ENCODE measurements around the gene SERPINB12.
A peak's percentile ranks its signal among the peaks of the same experiment; 100 is the strongest.

SERPINB12 gene

GRCh38 chr18:63514888-63515678 lies 27.1 kb upstream of the SERPINB12 start:
- H3K27ac ChIP-seq (ENCODE audit: low read length, poor library complexity, severe bottlenecking): no peak overlapping the region
- H3K18ac ChIP-seq (ENCODE audit: low read depth in 1 of 2, low read length in 2 of 2): no peak overlapping the region
- H3K9ac ChIP-seq (ENCODE audit: low read length): no peak overlapping the region
- no peak overlapping the region for H4K8ac ChIP-seq (ENCODE audit: low read length)
- no peak overlapping the region for H2BK15ac ChIP-seq (ENCODE audit: low read depth, poor library complexity, severe bottlenecking)
- no peak overlapping the region for H3K14ac ChIP-seq (ENCODE audit: low read length in 2 of 2)
- peaks cover 1% of the 10 kb centered on the region for H3K4me1 ChIP-seq (ENCODE audit: control insufficient read depth, insufficient read depth, low read depth, low read length)
- H3K79me1 ChIP-seq (replicated peaks; ENCODE audit: low read length, poor library complexity, severe bottlenecking): no peaks in the 10 kb centered on the region
- no peak overlapping the region for H2BK12ac ChIP-seq (ENCODE audit: low read length in 2 of 2)
- H3K4ac ChIP-seq (ENCODE audit: low read depth in 1 of 2, low read length in 2 of 2): no peak overlapping the region
- H4K91ac ChIP-seq (ENCODE audit: low read length): no peak overlapping the region
- no peak overlapping the region for H3K4me2 ChIP-seq (ENCODE audit: low read length, poor library complexity, severe bottlenecking)
- H3K36me3 ChIP-seq (ENCODE audit: control insufficient read depth in 1 of 2, insufficient read depth in 2 of 2, low read depth in 1 of 2, low read length in 2 of 2): no peaks in the 10 kb centered on the region
- 70% methylated on average over 8 of the region's 9 CpGs for WGBS
- H3K4me3 ChIP-seq (ENCODE audit: insufficient read depth in 1 of 2, low read depth in 1 of 2, low read length in 2 of 2): no peak overlapping the region
- peaks cover 10 to 12% of the 10 kb centered on the region in 2 experiments for H3K27me3 ChIP-seq (ENCODE audit: control insufficient read depth in 1 of 2, insufficient read depth in 1 of 2, low read length in 2 of 2)
- H2AK5ac ChIP-seq (ENCODE audit: low read length, severe bottlenecking): no peak overlapping the region
- DNase-seq: no peak
- no peak overlapping the region for H2BK5ac ChIP-seq (ENCODE audit: low read depth, low read length, poor library complexity, severe bottlenecking)
- H2BK120ac ChIP-seq (ENCODE audit: low read depth, low read length): no peak overlapping the region
- no peak overlapping the region for H2AFZ ChIP-seq (ENCODE audit: low read depth, low read length)
- no peaks in the 10 kb centered on the region for H3K9me3 ChIP-seq (ENCODE audit: control insufficient read depth, low read length)
- no peak overlapping the region for H3K23ac ChIP-seq (ENCODE audit: low read length in 2 of 2)

- no peak overlapping the region for H2BK120ac ChIP-seq (ENCODE audit: low read depth, low read length)
- DNase-seq: no peak
Measured at GRCh38 chr18:63515801-63516200, 26.4 kb upstream of the SERPINB12 start.

GRCh38 chr18:63518178-63519012 lies 23.8 kb upstream of the SERPINB12 start:
- H3K9ac ChIP-seq (ENCODE audit: low read length): no peak overlapping the region
- no peak overlapping the region for H2BK15ac ChIP-seq (ENCODE audit: low read depth, poor library complexity, severe bottlenecking)
- 40% methylated on average over 12 of the region's 16 CpGs for WGBS
- no peak overlapping the region for H2AFZ ChIP-seq (ENCODE audit: low read depth, low read length)
- no peak overlapping the region for H4K91ac ChIP-seq (ENCODE audit: low read length)
- H3K27ac ChIP-seq (ENCODE audit: low read length, poor library complexity, severe bottlenecking): no peak overlapping the region
- peaks cover 7 to 11% of the 10 kb centered on the region in 2 experiments for H3K27me3 ChIP-seq (ENCODE audit: control insufficient read depth in 1 of 2, insufficient read depth in 1 of 2, low read length in 2 of 2)
- no peak overlapping the region for H2BK120ac ChIP-seq (ENCODE audit: low read depth, low read length)
- H3K18ac ChIP-seq (ENCODE audit: low read depth in 1 of 2, low read length in 2 of 2): no peak overlapping the region
- no peaks in the 10 kb centered on the region for H3K79me1 ChIP-seq (replicated peaks; ENCODE audit: low read length, poor library complexity, severe bottlenecking)
- no peak overlapping the region for H2AK5ac ChIP-seq (ENCODE audit: low read length, severe bottlenecking)
- H3K4ac ChIP-seq (ENCODE audit: low read depth in 1 of 2, low read length in 2 of 2): no peak overlapping the region
- peak; percentile 77 for DNase-seq
- H3K4me2 ChIP-seq (ENCODE audit: low read length, poor library complexity, severe bottlenecking): no peak overlapping the region
- no peaks in the 10 kb centered on the region for H3K9me3 ChIP-seq (ENCODE audit: control insufficient read depth, low read length)
- no peak overlapping the region for H3K23ac ChIP-seq (ENCODE audit: low read length in 2 of 2)
- H2BK5ac ChIP-seq (ENCODE audit: low read depth, low read length, poor library complexity, severe bottlenecking): no peak overlapping the region
- no peak overlapping the region for H2BK12ac ChIP-seq (ENCODE audit: low read length in 2 of 2)
- no peaks in the 10 kb centered on the region for H3K36me3 ChIP-seq (ENCODE audit: control insufficient read depth in 1 of 2, insufficient read depth in 2 of 2, low read depth in 1 of 2, low read length in 2 of 2)
- no peak overlapping the region for H4K8ac ChIP-seq (ENCODE audit: low read length)
- H3K14ac ChIP-seq (ENCODE audit: low read length in 2 of 2): no peak overlapping the region
- no peak overlapping the region for H3K4me3 ChIP-seq (ENCODE audit: insufficient read depth in 1 of 2, low read depth in 1 of 2, low read length in 2 of 2)
- no peaks in the 10 kb centered on the region for H3K4me1 ChIP-seq (ENCODE audit: control insufficient read depth, insufficient read depth, low read depth, low read length)

More at GRCh38 chr18:63515801-63516200, 26.4 kb upstream of the SERPINB12 start:
- Histone ChIP-seq H3K4me2 (ENCODE audit: low read length, poor library complexity, severe bottlenecking) (no peak overlapping the region), H3K27ac (ENCODE audit: low read length, poor library complexity, severe bottlenecking) (no peak overlapping the region), H3K4me1 (ENCODE audit: control insufficient read depth, insufficient read depth, low read depth, low read length) (peaks cover 1% of the 10 kb centered on the region), H3K79me1 (replicated peaks; ENCODE audit: low read length, poor library complexity, severe bottlenecking) (no peaks in the 10 kb centered on the region), H3K23ac (ENCODE audit: low read length in 2 of 2) (no peak overlapping the region), H2AFZ (ENCODE audit: low read depth, low read length) (no peak overlapping the region), H3K9ac (ENCODE audit: low read length) (no peak overlapping the region), H2BK5ac (ENCODE audit: low read depth, low read length, poor library complexity, severe bottlenecking) (no peak overlapping the region), H4K91ac (ENCODE audit: low read length) (no peak overlapping the region), H3K14ac (ENCODE audit: low read length in 2 of 2) (no peak overlapping the region), H3K4me3 (ENCODE audit: insufficient read depth in 1 of 2, low read depth in 1 of 2, low read length in 2 of 2) (no peak overlapping the region), H3K4ac (ENCODE audit: low read depth in 1 of 2, low read length in 2 of 2) (no peak overlapping the region), H4K8ac (ENCODE audit: low read length) (no peak overlapping the region), H2BK15ac (ENCODE audit: low read depth, poor library complexity, severe bottlenecking) (no peak overlapping the region), H3K9me3 (ENCODE audit: control insufficient read depth, low read length) (no peaks in the 10 kb centered on the region), H3K36me3 (ENCODE audit: control insufficient read depth in 1 of 2, insufficient read depth in 2 of 2, low read depth in 1 of 2, low read length in 2 of 2) (no peaks in the 10 kb centered on the region), H3K18ac (ENCODE audit: low read depth in 1 of 2, low read length in 2 of 2) (no peak overlapping the region), H2AK5ac (ENCODE audit: low read length, severe bottlenecking) (no peak overlapping the region), H2BK12ac (ENCODE audit: low read length in 2 of 2) (no peak overlapping the region), H3K27me3 (ENCODE audit: control insufficient read depth in 1 of 2, insufficient read depth in 1 of 2, low read length in 2 of 2) (peaks cover 9 to 10% of the 10 kb centered on the region in 2 experiments)
- WGBS: no CpG with 5 or more reads among the region's 1 CpG

DNA sequence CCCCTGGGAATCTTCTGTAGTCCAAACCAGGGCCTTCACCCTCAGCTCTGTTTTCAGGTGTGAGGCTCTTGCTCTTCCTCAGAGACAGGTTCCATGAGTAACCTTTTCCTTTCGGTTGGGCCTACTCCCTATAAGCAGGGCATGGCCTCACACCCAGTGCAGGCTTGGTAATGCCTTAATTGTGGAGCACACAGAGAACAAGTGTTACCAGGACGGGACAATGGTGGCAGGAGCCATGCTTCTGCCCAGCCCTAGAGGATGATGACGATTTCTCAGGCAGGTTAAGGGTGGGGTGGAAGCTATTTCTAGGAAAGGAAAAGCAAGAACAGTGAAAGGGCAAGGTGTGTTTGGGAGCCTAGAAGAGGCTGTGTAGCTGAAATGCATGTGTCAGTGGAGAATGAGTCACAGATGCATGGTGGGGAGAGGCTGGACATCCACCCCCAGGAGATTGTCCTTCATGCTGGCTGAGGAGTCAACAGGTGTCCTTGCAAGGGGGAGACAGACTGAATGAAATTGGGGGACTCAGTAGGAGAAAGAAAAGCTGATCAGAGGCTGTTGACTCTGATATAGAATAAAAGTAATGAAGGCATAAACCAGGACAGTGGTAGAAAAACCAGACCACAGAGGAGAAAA lies 22.0 kb upstream of the SERPINB12 start:
- no peaks in the 10 kb centered on the region for H3K4me1 ChIP-seq (ENCODE audit: control insufficient read depth, insufficient read depth, low read depth, low read length)
- no peak overlapping the region for H3K4ac ChIP-seq (ENCODE audit: low read depth in 1 of 2, low read length in 2 of 2)
- H3K27ac ChIP-seq (ENCODE audit: low read length, poor library complexity, severe bottlenecking): no peak overlapping the region
- no peaks in the 10 kb centered on the region for H3K9me3 ChIP-seq (ENCODE audit: control insufficient read depth, low read length)
- H4K91ac ChIP-seq (ENCODE audit: low read length): no peak overlapping the region
- no peak overlapping the region for H2BK5ac ChIP-seq (ENCODE audit: low read depth, low read length, poor library complexity, severe bottlenecking)
- H3K4me2 ChIP-seq (ENCODE audit: low read length, poor library complexity, severe bottlenecking): no peak overlapping the region
- H2BK120ac ChIP-seq (ENCODE audit: low read depth, low read length): no peak overlapping the region
- no peak for DNase-seq
- H3K4me3 ChIP-seq (ENCODE audit: insufficient read depth in 1 of 2, low read depth in 1 of 2, low read length in 2 of 2): no peak overlapping the region
- no peaks in the 10 kb centered on the region for H3K79me1 ChIP-seq (replicated peaks; ENCODE audit: low read length, poor library complexity, severe bottlenecking)
- no peak overlapping the region for H3K18ac ChIP-seq (ENCODE audit: low read depth in 1 of 2, low read length in 2 of 2)
- no peak overlapping the region for H2BK12ac ChIP-seq (ENCODE audit: low read length in 2 of 2)
- H3K36me3 ChIP-seq (ENCODE audit: control insufficient read depth in 1 of 2, insufficient read depth in 2 of 2, low read depth in 1 of 2, low read length in 2 of 2): no peaks in the 10 kb centered on the region
- peaks cover 0 to 7% of the 10 kb centered on the region in 2 experiments for H3K27me3 ChIP-seq (ENCODE audit: control insufficient read depth in 1 of 2, insufficient read depth in 1 of 2, low read length in 2 of 2)
- H2BK15ac ChIP-seq (ENCODE audit: low read depth, poor library complexity, severe bottlenecking): no peak overlapping the region
- H3K23ac ChIP-seq (ENCODE audit: low read length in 2 of 2): no peak overlapping the region
- H3K14ac ChIP-seq (ENCODE audit: low read length in 2 of 2): no peak overlapping the region
- no peak overlapping the region for H2AFZ ChIP-seq (ENCODE audit: low read depth, low read length)
- H3K9ac ChIP-seq (ENCODE audit: low read length): no peak overlapping the region
- H2AK5ac ChIP-seq (ENCODE audit: low read length, severe bottlenecking): no peak overlapping the region
- H4K8ac ChIP-seq (ENCODE audit: low read length): no peak overlapping the region
- WGBS: 77% methylated on average over 3 of the region's 3 CpGs
